ENCODE results near the gene TPO. TPM values are rescaled to one million over a fixed set of nuclear protein-coding genes. Genes with fewer than 3 reads are reported as not detected.

TPO gene
- total and polyA plus RNA-seq, 4 donors: not detected

- no peak for DNase-seq (ENCODE audit: low spot score)
- TF ChIP-seq REST (IDR thresholded peaks at IDR 0.05): no peak
- no peak overlapping the region for H3K27ac ChIP-seq (ENCODE audit: low read depth in 1 of 2, low read length in 2 of 2)
- no peaks in the 10 kb centered on the region for H3K36me3 ChIP-seq (ENCODE audit: control insufficient read depth in 4 of 4, insufficient read depth in 3 of 4, low read depth in 1 of 4, low read length in 3 of 4)
- WGBS: 71% methylated on average over 6 of the region's 6 CpGs
- H3K9me3 ChIP-seq (ENCODE audit: control insufficient read depth in 4 of 4, low read length in 3 of 4): no peaks in the 10 kb centered on the region
- no peak overlapping the region for H3K9ac ChIP-seq (ENCODE audit: low read depth in 1 of 2, low read length in 2 of 2)
- no peaks in the 10 kb centered on the region for H3K27me3 ChIP-seq (ENCODE audit: control insufficient read depth in 4 of 4, insufficient read depth in 4 of 4, low read length in 3 of 4)
- no peak overlapping the region for H3K4me3 ChIP-seq (ENCODE audit: low read depth in 1 of 3, low read length in 3 of 3)
- H3K4me1 ChIP-seq (ENCODE audit: control insufficient read depth in 4 of 4, insufficient read depth in 4 of 4, low read length in 3 of 4): no peaks in the 10 kb centered on the region
Measured at GRCh38 chr2:1479346-1479745, 66.1 kb downstream of the TPO start.

GRCh38 chr2:1480671-1481076 is 67.4 kb downstream of the TPO start:
- WGBS: 74% methylated on average over 13 of the region's 13 CpGs
- no peaks in the 10 kb centered on the region for H3K9me3 ChIP-seq (ENCODE audit: control insufficient read depth in 4 of 4, low read length in 3 of 4)
- H3K36me3 ChIP-seq (ENCODE audit: control insufficient read depth in 4 of 4, insufficient read depth in 3 of 4, low read depth in 1 of 4, low read length in 3 of 4): no peaks in the 10 kb centered on the region
- H3K4me3 ChIP-seq (ENCODE audit: low read depth in 1 of 3, low read length in 3 of 3): no peak overlapping the region
- DNase-seq (ENCODE audit: low spot score): no peak
- no peaks in the 10 kb centered on the region for H3K27me3 ChIP-seq (ENCODE audit: control insufficient read depth in 4 of 4, insufficient read depth in 4 of 4, low read length in 3 of 4)
- H3K9ac ChIP-seq (ENCODE audit: low read depth in 1 of 2, low read length in 2 of 2): no peak overlapping the region
- H3K4me1 ChIP-seq (ENCODE audit: control insufficient read depth in 4 of 4, insufficient read depth in 4 of 4, low read length in 3 of 4): no peaks in the 10 kb centered on the region
- no peak overlapping the region for H3K27ac ChIP-seq (ENCODE audit: low read depth in 1 of 2, low read length in 2 of 2)
- TF ChIP-seq RXRA (IDR thresholded peaks at IDR 0.05) (no peak), REST (IDR thresholded peaks at IDR 0.05) (no peak), EGR1 (IDR thresholded peaks at IDR 0.05; ENCODE audit: low read depth in 2 of 2) (no peak), FOXA1 (IDR thresholded peaks at IDR 0.05) (no peak), HNF4G (IDR thresholded peaks at IDR 0.05) (no peak), YY1 (IDR thresholded peaks at IDR 0.05) (no peak), ZBTB33 (IDR thresholded peaks at IDR 0.05) (no peak), GABPA (IDR thresholded peaks at IDR 0.05 in 1 of 2, conservative IDR thresholded peaks at IDR 0.05 in 1 of 2) (no peak), NR2F2 (IDR thresholded peaks at IDR 0.05) (no peak), SP1 (IDR thresholded peaks at IDR 0.05) (no peak), RAD21 (IDR thresholded peaks at IDR 0.05) (no peak), HNF4A (conservative IDR thresholded peaks at IDR 0.05) (no peak), ATF3 (IDR thresholded peaks at IDR 0.05) (no peak), TAF1 (conservative IDR thresholded peaks at IDR 0.05) (no peak), MAX (IDR thresholded peaks at IDR 0.05) (no peak)

Measured in liver (tissue), 9 donors.